DOHH2 (cell line): ENCODE results near the gene SCN4B.

Source experiments
- H3F3A ChIP-seq: fragments of 200-600 bp; sonication (generic), shearing (Covaris generic); 2 replicates; pipeline ENCODE4 v1.6.0; 2016; ENCODE audit warnings: antibody characterized with exemption, mild to moderate bottlenecking; ENCODE audit not compliant: control insufficient read depth, insufficient read depth
- H3K27ac ChIP-seq: fragments of 200-600 bp; sonication (generic); 2 replicates; pipeline ENCODE4 v1.5.1; 2014; ENCODE audit warnings: low read depth, mild to moderate bottlenecking, low read length, moderate library complexity
- H3K27me3 ChIP-seq: fragments of 200-600 bp; sonication (generic); 2 replicates; pipeline ENCODE4 v1.6.1; 2014; ENCODE audit warnings: mild to moderate bottlenecking, low read length, mixed read lengths; ENCODE audit not compliant: control insufficient read depth
- H3K36me3 ChIP-seq: fragments of 200-600 bp; sonication (generic); 2 replicates; pipeline ENCODE4 v1.6.1; 2014; ENCODE audit warnings: mild to moderate bottlenecking, low read length, moderate library complexity, mixed read lengths; ENCODE audit not compliant: control insufficient read depth
- H3K4me1 ChIP-seq: fragments of 200-600 bp; sonication (generic); 2 replicates; pipeline ENCODE4 v1.6.1; 2014; ENCODE audit warnings: mild to moderate bottlenecking, low read length, mixed read lengths; ENCODE audit not compliant: control insufficient read depth
- H3K4me2 ChIP-seq: fragments of 200-600 bp; sonication (generic); 2 replicates; pipeline ENCODE4 v1.6.0; 2014; ENCODE audit warnings: mild to moderate bottlenecking, low read length, moderate library complexity
- H3K4me3 ChIP-seq: fragments of 200-600 bp; sonication (generic); 2 replicates; pipeline ENCODE4 v1.5.1; 2014; ENCODE audit warnings: mild to moderate bottlenecking, low read length, mixed read lengths
- H3K79me2 ChIP-seq: fragments of 200-600 bp; sonication (generic); 2 replicates; pipeline ENCODE4 v1.6.1; 2014; ENCODE audit warnings: mild to moderate bottlenecking, low read length, mixed read lengths; ENCODE audit not compliant: control insufficient read depth
- H3K9me2 ChIP-seq: fragments of 200-600 bp; sonication (generic); replicated peaks from 2 replicates; pipeline ENCODE4 v1.6.1; 2014; ENCODE audit warnings: mild to moderate bottlenecking, low read length, mixed read lengths; ENCODE audit not compliant: control insufficient read depth
- H3K9me3 ChIP-seq: fragments of 200-600 bp; sonication (generic); 2 replicates; pipeline ENCODE4 v1.6.1; 2014; ENCODE audit warnings: antibody characterized with exemption, low read length, mixed read lengths; ENCODE audit not compliant: control insufficient read depth, insufficient read depth
- H4K20me1 ChIP-seq: fragments of 200-600 bp; sonication (generic); 2 replicates; pipeline ENCODE4 v1.6.0; 2014; ENCODE audit warnings: low read depth, mild to moderate bottlenecking, antibody characterized with exemption, low read length, moderate library complexity; ENCODE audit not compliant: control insufficient read depth, insufficient read depth
- CTCF ChIP-seq: fragments of 200-600 bp; sonication (generic); IDR thresholded peaks from one replicate; pipeline ENCODE4 v1.5.1; 2014; ENCODE audit warnings: antibody characterized with exemption, mild to moderate bottlenecking, low read depth, low read length; ENCODE audit not compliant: poor library complexity, severe bottlenecking
- EZH2phosphoT487 ChIP-seq: fragments of 200-600 bp; sonication (generic); IDR thresholded peaks from 2 replicates; pipeline ENCODE4 v1.6.1; 2017; ENCODE audit warnings: borderline replicate concordance, mild to moderate bottlenecking, antibody characterized with exemption, low read length, moderate library complexity, mixed read lengths

The SCN4B gene

GRCh38 chr11:118200497-118200896, 47.9 kb upstream of the SCN4B start:
- Histone ChIP-seq H3K9me3 (no peaks in the 10 kb centered on the region), H3K4me1 (peaks cover 9% of the 10 kb centered on the region), H3K79me2 (no peaks in the 10 kb centered on the region), H3K36me3 (no peaks in the 10 kb centered on the region), H3K4me2 (no peak overlapping the region), H3K27ac (no peak overlapping the region), H3K9me2 (no peaks in the 10 kb centered on the region), H3F3A (no peaks in the 10 kb centered on the region), H3K27me3 (no peaks in the 10 kb centered on the region), H4K20me1 (no peaks in the 10 kb centered on the region), H3K4me3 (no peak overlapping the region)
- TF ChIP-seq EZH2phosphoT487 (no peak), CTCF (no peak)

GRCh38 chr11:118199135-118199534, 46.5 kb upstream of the SCN4B start:
- TF ChIP-seq EZH2phosphoT487 (no peak), CTCF (no peak)
- Histone ChIP-seq H3K36me3 (no peaks in the 10 kb centered on the region), H4K20me1 (no peaks in the 10 kb centered on the region)

DNA sequence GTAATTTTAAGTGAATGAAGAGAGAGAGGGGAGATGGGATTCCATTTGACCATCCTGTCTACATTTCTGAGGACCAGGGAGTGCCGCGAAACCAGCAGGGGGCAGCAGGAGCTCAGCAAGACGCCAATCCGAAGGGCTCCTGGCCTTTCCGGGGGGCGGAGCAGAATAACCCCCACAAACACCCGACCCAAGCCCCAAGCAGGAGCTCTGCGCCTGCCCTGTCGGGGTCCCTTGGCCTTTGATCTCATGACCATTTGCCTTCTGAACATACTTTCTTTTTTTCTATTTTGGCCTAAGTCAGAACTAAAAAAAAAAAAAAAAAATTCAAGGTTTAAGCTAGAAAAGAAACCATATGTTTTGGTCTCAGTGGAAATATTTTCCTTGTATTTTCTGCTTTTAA, 45.7 kb upstream of the SCN4B start:
- H4K20me1 ChIP-seq = no peaks in the 10 kb centered on the region
- no peak overlapping the region for H3K27ac ChIP-seq
- TF ChIP-seq EZH2phosphoT487 = no peak
- TF ChIP-seq CTCF = peak; percentile 91
- H3K4me1 ChIP-seq = peaks cover 9% of the 10 kb centered on the region
- no peaks in the 10 kb centered on the region for H3K79me2 ChIP-seq
- peak overlapping the region; percentile 54 for H3K4me2 ChIP-seq
- no peaks in the 10 kb centered on the region for H3K9me2 ChIP-seq
- no peaks in the 10 kb centered on the region for H3F3A ChIP-seq
- H3K9me3 ChIP-seq = no peaks in the 10 kb centered on the region
- H3K36me3 ChIP-seq = no peaks in the 10 kb centered on the region
- peak overlapping the region; percentile 38 for H3K4me3 ChIP-seq
- H3K27me3 ChIP-seq = no peaks in the 10 kb centered on the region

More at GRCh38 chr11:118199135-118199534, 46.5 kb upstream of the SCN4B start:
- H3F3A ChIP-seq = no peaks in the 10 kb centered on the region
- H3K4me3 ChIP-seq = no peak overlapping the region
- no peak overlapping the region for H3K4me2 ChIP-seq
- no peaks in the 10 kb centered on the region for H3K9me3 ChIP-seq
- H3K27me3 ChIP-seq = no peaks in the 10 kb centered on the region
- no peak overlapping the region for H3K27ac ChIP-seq
- H3K79me2 ChIP-seq = no peaks in the 10 kb centered on the region
- H3K9me2 ChIP-seq = no peaks in the 10 kb centered on the region
- H3K4me1 ChIP-seq = peaks cover 9% of the 10 kb centered on the region
